Gastroesophageal sphincter (tissue), 3 donors: ENCODE measurements around the gene RABGGTA.

ENCODE experiments used
- CTCF ChIP-seq, 4 experiments: fragments of 200-600 bp in 2 of 4; fragments of 450-650 bp in 2 of 4; sonication (generic) in 1 of 4; IDR thresholded peaks; one replicate each; pipeline ENCODE4 v1.5.1; 2017 to 2019; ENCODE audit warnings: antibody characterized with exemption in 4 of 4, mild to moderate bottlenecking in 2 of 4, moderate library complexity in 2 of 4
- EP300 ChIP-seq: sonication (generic); formaldehyde crosslinking; IDR thresholded peaks from one replicate; pipeline ENCODE4 v1.6.1; 2017; ENCODE audit warnings: antibody characterized with exemption, mild to moderate bottlenecking
- POLR2A ChIP-seq, 2 donors: fragments of 450-650 bp; IDR thresholded peaks; one replicate each; pipeline ENCODE4 v1.6.1; 2017; ENCODE audit warnings: antibody characterized with exemption in 2 of 2, mild to moderate bottlenecking in 2 of 2, moderate library complexity in 1 of 2
- POLR2AphosphoS5 ChIP-seq: sonication (generic); formaldehyde crosslinking; IDR thresholded peaks from one replicate; pipeline ENCODE4 v1.6.1; 2017; ENCODE audit warnings: antibody characterized with exemption

DNA sequence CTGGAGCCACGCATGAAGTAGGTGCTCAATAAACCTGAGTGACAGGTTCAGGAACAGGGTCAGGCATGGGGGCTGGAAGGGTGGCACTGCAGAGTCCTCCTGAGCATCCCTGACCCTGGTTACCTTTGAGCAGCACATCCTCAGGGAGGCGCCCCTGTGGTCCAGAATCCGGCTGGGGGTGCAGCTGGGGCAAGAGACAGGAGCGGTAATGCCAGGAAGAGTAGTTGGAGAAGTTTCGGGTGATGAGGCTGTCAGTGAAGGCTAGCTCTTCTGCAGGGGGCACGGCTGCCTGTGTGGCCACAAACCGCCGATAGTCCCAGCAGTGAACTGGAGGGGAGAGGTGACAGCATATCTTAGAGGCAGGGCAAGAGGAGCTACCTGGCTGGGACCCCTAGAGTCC is 2.0 kb downstream of the RABGGTA start:
- TF ChIP-seq CTCF (IDR thresholded peaks at IDR 0.05): no peak
- TF ChIP-seq POLR2AphosphoS5: no peak
- TF ChIP-seq EP300: no peak
- no peak for TF ChIP-seq POLR2A (IDR thresholded peaks at IDR 0.05)
